ENCODE data around the gene KCNIP3. TPM values are rescaled to one million over a fixed set of nuclear protein-coding genes. Genes with fewer than 3 reads are reported as not detected.

Gene KCNIP3
- total and polyA plus RNA-seq, 9 of the 15 experiments (the other 6 are each of a cell fraction or from before 2014, with no cell fraction given), result 0.04 TPM; not detected in 8

- TF ChIP-seq MGA (IDR thresholded peaks at IDR 0.05) (0 out of 2 replicates have a peak, but pooled peaks have one; percentile 11), HCFC1 (IDR thresholded peaks at IDR 0.05; ENCODE audit: low read depth, low read length) (0 out of 2 replicates have a peak, but pooled peaks have one; percentile 11), KLF16 (IDR thresholded peaks at IDR 0.05) (0 out of 2 replicates have a peak, but pooled peaks have one; percentile 11), CHD1 (IDR thresholded peaks at IDR 0.05; ENCODE audit: low read length) (peak; percentile 72), SIN3A (IDR thresholded peaks at IDR 0.05; ENCODE audit: borderline replicate concordance in 2 of 2, control insufficient read depth in 1 of 2, low read depth in 2 of 2, low read length in 2 of 2) (peak in 1 of 2 experiments; percentile 30; a peak in 1 of 4 replicates), RAD21 (CRISPR knock-in tag; conservative IDR thresholded peaks at IDR 0.05 in 1 of 2, IDR thresholded peaks at IDR 0.05 in 1 of 2) (0 out of 4 replicates have a peak, but pooled peaks of 1 of the 2 experiments have one; percentile 7)
- TF ChIP-seq, protein P1, sequence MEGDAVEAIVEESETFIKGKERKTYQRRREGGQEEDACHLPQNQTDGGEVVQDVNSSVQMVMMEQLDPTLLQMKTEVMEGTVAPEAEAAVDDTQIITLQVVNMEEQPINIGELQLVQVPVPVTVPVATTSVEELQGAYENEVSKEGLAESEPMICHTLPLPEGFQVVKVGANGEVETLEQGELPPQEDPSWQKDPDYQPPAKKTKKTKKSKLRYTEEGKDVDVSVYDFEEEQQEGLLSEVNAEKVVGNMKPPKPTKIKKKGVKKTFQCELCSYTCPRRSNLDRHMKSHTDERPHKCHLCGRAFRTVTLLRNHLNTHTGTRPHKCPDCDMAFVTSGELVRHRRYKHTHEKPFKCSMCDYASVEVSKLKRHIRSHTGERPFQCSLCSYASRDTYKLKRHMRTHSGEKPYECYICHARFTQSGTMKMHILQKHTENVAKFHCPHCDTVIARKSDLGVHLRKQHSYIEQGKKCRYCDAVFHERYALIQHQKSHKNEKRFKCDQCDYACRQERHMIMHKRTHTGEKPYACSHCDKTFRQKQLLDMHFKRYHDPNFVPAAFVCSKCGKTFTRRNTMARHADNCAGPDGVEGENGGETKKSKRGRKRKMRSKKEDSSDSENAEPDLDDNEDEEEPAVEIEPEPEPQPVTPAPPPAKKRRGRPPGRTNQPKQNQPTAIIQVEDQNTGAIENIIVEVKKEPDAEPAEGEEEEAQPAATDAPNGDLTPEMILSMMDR (IDR thresholded peaks at IDR 0.05 in 2 of 3, conservative IDR thresholded peaks at IDR 0.05 in 1 of 3; ENCODE audit: insufficient read depth in 2 of 3, low read depth in 1 of 3, low read length in 3 of 3), result peak; percentile 50 to 63 (median 53)
- TF ChIP-seq, protein P2, sequence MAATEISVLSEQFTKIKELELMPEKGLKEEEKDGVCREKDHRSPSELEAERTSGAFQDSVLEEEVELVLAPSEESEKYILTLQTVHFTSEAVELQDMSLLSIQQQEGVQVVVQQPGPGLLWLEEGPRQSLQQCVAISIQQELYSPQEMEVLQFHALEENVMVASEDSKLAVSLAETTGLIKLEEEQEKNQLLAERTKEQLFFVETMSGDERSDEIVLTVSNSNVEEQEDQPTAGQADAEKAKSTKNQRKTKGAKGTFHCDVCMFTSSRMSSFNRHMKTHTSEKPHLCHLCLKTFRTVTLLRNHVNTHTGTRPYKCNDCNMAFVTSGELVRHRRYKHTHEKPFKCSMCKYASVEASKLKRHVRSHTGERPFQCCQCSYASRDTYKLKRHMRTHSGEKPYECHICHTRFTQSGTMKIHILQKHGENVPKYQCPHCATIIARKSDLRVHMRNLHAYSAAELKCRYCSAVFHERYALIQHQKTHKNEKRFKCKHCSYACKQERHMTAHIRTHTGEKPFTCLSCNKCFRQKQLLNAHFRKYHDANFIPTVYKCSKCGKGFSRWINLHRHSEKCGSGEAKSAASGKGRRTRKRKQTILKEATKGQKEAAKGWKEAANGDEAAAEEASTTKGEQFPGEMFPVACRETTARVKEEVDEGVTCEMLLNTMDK (IDR thresholded peaks at IDR 0.05; ENCODE audit: borderline replicate concordance, insufficient read depth, low read depth, low read length, poor library complexity, severe bottlenecking), result peak; percentile 74
These were observed 106.1 kb downstream of the KCNIP3 start (continued) for GRCh38 chr2:95403204-95403721.

All from K562 (cell line).